Mesangial cell (primary cell): ENCODE results near the gene NTN4. TPM values are rescaled to one million over a fixed set of nuclear protein-coding genes. Genes with fewer than 3 reads are reported as not detected.

Experiments used
- total RNA-seq: library from RNA; depleted of rRNA; stranded (reverse); fragments of >200 nt; gene quantifications from 2 replicates; pipeline ENCODE4 v1.2.3, GENCODE V29; 2015

NTN4 gene
- 38.9 and 74.5 TPM in 2 replicates for total RNA-seq

GRCh38 chr12:95790033-95790916 lies at the start of gene NTN4:
Gene NTN4, minus strand, starts transcription at chr12:95790764. Its CDS starts 455 bp downstream, at chr12:95790309.

Other genes with a start within 250 kb of the NTN4 start
- gene USP44, start 239.3 kb downstream of the NTN4 start, total RNA-seq: 0.16 and 1.0 TPM in 2 replicates
- 7.4 and 12.2 TPM in 2 replicates for gene SNRPF, start 68.2 kb upstream of the NTN4 start, total RNA-seq
- not detected in 2 replicates for gene CCDC38, start 151.8 kb upstream of the NTN4 start, total RNA-seq
- 0.51 TPM in 1 of 2 replicates, not detected in the other for gene AMDHD1, start 152.6 kb upstream of the NTN4 start, total RNA-seq
- gene HAL, start 205.6 kb upstream of the NTN4 start, total RNA-seq: 0.25 TPM in 1 of 2 replicates, not detected in the other
- gene LTA4H, start 244.8 kb upstream of the NTN4 start, total RNA-seq: 44.0 and 74.2 TPM in 2 replicates